Measurements from ENCODE around the gene PODXL2.

- TF ChIP-seq POLR2A (IDR thresholded peaks at IDR 0.05; ENCODE audit: low read length): no peak
- TF ChIP-seq GATA1 (IDR thresholded peaks at IDR 0.05; ENCODE audit: low read depth, low read length): no peak
These were observed 69.3 kb downstream of the PODXL2 start for GRCh38 chr3:127698286-127698685.
